ENCODE data around the gene ZBTB18. TPM values are rescaled to one million over a fixed set of nuclear protein-coding genes. Genes with fewer than 3 reads are reported as not detected.

The ZBTB18 gene
- 1 to 10 TPM; 3.8 to 8.8 (median 6.7) TPM for total RNA-seq

- Histone ChIP-seq H3K4me3 (peak within 1 kb of the TSS; percentile 38 to 93 (median 82)), H3K27ac (peak within 1 kb of the TSS in 3 of 4 donors; percentile 82 to 98 (median 97)), H3K4me1 (peaks cover 8 to 51% (median 8%) of the 10 kb centered on the region in 3 donors), H3K27me3 (no peaks in the 10 kb centered on the region), H3K36me3 (peaks cover 7 to 26% (median 7%) of the 10 kb centered on the region in 3 donors), H3K9me3 (no peaks in the 10 kb centered on the region)
- no peak for TF ChIP-seq CTCF (IDR thresholded peaks at IDR 0.05)
- TF ChIP-seq POLR2A (IDR thresholded peaks at IDR 0.05) = no peak
- DNase-seq = no peak
- 30 to 31% methylated on average over 4 of the region's 4 CpGs for WGBS, 2 donors
- intact Hi-C loops (cut with DNase I) = no loop called here
Measured at GRCh38 chr1:244050835-244051444, at the start of gene ZBTB18. TSS of gene ZBTB18 (plus strand) at chr1:244051283. CDS start at chr1:244051432, 149 bp downstream.

DNA sequence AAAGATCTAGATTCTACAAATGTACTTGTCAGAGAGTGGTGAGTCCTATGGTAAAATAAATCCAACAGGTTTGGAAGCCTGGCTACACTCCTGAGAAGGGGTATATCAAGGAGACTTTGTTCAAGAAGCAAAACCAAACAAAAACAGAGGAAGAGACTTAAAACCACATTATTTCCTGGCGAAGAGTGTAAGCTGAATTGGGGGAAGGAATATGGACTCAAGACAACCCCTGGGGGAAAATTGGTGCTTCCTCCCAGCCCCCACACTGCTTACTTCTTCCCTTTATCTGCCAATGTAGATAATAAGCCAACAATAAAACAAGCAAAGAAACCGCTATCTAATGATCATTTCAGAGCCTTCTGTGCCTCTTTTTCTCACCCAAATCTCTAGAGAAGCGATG lies 48.4 kb upstream of the ZBTB18 start:
- 41 to 57% methylated on average over 3 of the region's 3 CpGs for WGBS, 2 donors
- intact Hi-C loops (cut with DNase I) = no loop called here

GRCh38 chr1:244005455-244005854 lies 45.6 kb upstream of the ZBTB18 start:
- 71 to 77% methylated on average over 2 to 3 of the region's 3 CpGs for WGBS, 2 donors
- Histone ChIP-seq H3K36me3 (no peaks in the 10 kb centered on the region), H3K9me3 (no peaks in the 10 kb centered on the region), H3K27ac (no peak overlapping the region), H3K4me3 (no peak overlapping the region), H3K4me1 (no peaks in the 10 kb centered on the region), H3K27me3 (no peaks in the 10 kb centered on the region)
- intact Hi-C loops (cut with DNase I) = no loop called here
- no peak for DNase-seq
- no peak for TF ChIP-seq POLR2A (IDR thresholded peaks at IDR 0.05)
- no peak for TF ChIP-seq CTCF (IDR thresholded peaks at IDR 0.05)

More for the DNA sequence above, 48.4 kb upstream of the ZBTB18 start:
- no peak overlapping the region for H3K4me3 ChIP-seq
- H3K36me3 ChIP-seq = no peaks in the 10 kb centered on the region
- no peak overlapping the region for H3K27ac ChIP-seq
- DNase-seq = no peak
- no peaks in the 10 kb centered on the region for H3K4me1 ChIP-seq
- no peaks in the 10 kb centered on the region for H3K9me3 ChIP-seq
- no peaks in the 10 kb centered on the region for H3K27me3 ChIP-seq
- TF ChIP-seq POLR2A (IDR thresholded peaks at IDR 0.05) = no peak
- TF ChIP-seq CTCF (IDR thresholded peaks at IDR 0.05) = no peak

GRCh38 chr1:244006381-244006901 lies 44.6 kb upstream of the ZBTB18 start:
- no peak for DNase-seq
- Histone ChIP-seq H3K4me3 (no peak overlapping the region), H3K27ac (no peak overlapping the region), H3K27me3 (peaks cover 0 to 1% (median 0%) of the 10 kb centered on the region in 4 donors), H3K36me3 (no peaks in the 10 kb centered on the region), H3K4me1 (peaks cover 0 to 2% (median 0%) of the 10 kb centered on the region in 3 donors), H3K9me3 (no peaks in the 10 kb centered on the region)
- WGBS, 2 donors = 61 to 62% methylated on average over 3 of the region's 3 CpGs
- intact Hi-C loops (cut with DNase I) = no loop called here
- TF ChIP-seq CTCF (IDR thresholded peaks at IDR 0.05) (no peak), POLR2A (IDR thresholded peaks at IDR 0.05) (no peak)

DNA sequence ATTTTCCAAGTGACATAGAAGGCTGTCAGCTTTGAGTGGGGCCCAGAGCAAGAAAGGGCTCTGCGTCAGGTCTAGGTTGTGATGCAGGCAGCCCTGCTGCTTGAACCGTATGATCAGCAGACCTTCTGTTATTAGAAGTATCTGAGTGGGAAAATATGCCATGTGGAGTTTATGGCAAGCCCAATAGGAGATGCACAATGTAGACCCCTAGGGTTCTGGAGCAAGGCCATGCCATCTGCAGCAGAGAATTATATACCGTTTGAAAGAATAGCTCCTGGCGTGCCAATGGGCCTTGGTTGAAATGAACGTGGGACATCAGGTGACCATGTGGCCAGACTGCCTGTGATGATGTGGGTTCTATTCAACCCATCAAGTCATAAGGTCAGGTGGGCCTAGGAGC lies 44.1 kb upstream of the ZBTB18 start:
- WGBS, 2 donors = 81 to 82% methylated on average over 3 to 5 of the region's 5 CpGs
- no peak for TF ChIP-seq POLR2A (IDR thresholded peaks at IDR 0.05)
- TF ChIP-seq CTCF (IDR thresholded peaks at IDR 0.05) = no peak
- Histone ChIP-seq H3K4me3 (no peak overlapping the region), H3K4me1 (peaks cover 0 to 7% (median 0%) of the 10 kb centered on the region in 3 donors), H3K27ac (no peak overlapping the region), H3K9me3 (no peaks in the 10 kb centered on the region), H3K36me3 (no peaks in the 10 kb centered on the region), H3K27me3 (peaks cover 0 to 6% (median 0%) of the 10 kb centered on the region in 4 donors)
- intact Hi-C loops (cut with DNase I) = no loop called here
- DNase-seq = no peak
